Measurements from ENCODE around the gene MAS1L.

DNA sequence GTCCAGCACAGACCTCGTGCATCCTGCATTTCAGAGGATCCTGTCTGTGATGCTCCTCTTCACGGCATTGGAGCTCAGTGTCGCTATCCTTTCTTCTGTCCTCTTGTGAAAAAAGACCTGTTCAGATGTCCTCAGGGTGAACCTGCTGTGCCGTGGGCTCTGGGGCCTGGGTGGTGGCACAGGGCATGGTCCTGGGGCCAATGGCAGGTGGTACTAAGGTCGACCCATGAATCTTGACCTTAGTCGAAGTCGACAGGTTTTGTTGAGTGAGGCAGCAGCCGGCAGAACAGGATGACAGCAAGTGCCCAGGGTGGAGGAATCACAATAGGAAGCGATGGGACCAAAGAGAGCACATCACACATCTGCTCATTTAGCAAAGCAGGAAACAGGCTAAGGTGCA lies 22.0 kb upstream of the MAS1L start:
- TF ChIP-seq EZH2phosphoT487 (IDR thresholded peaks at IDR 0.05; ENCODE audit: insufficient read depth, low read depth) (no peak), EZH2 (IDR thresholded peaks at IDR 0.05; ENCODE audit: insufficient read depth, poor library complexity, severe bottlenecking) (no peak)
